WTC11 (cell line): ENCODE measurements around the gene PLD3. TPM values are rescaled to one million over a fixed set of nuclear protein-coding genes. Genes with fewer than 3 reads are reported as not detected.
A peak's percentile ranks its signal among the peaks of the same experiment; 100 is the strongest.

Source experiments
- ATAC-seq: fragments of 200-7000 bp; cut with Tn5 transposase; 2 replicates; pipeline ENCODE4 v1.10.0; 2021; ENCODE audit warnings: mild to moderate bottlenecking, moderate library complexity
- CTCF ChIA-PET: fragments of 300-600 bp; sonication (Branson Sonifier 250); formaldehyde crosslinking; loops from one replicate; lab custom pipeline; 2021; ENCODE audit warnings: antibody characterized with exemption; lab: Charles Lee
- POLR2A ChIA-PET: fragments of 350-600 bp; sonication (Branson Sonifier 250); formaldehyde crosslinking; loops from one replicate; lab custom pipeline; 2021; ENCODE audit warnings: antibody characterized with exemption; lab: Charles Lee
- DNase-seq: peaks from one replicate; pipeline ENCODE4 v3.0.0; 2021; ENCODE audit warnings: low spot score
- H3K27ac Mint-ChIP-seq: 2 replicates; pipeline ENCODE4 v1.8.0; 2021; ENCODE audit warnings: mixed read lengths
- H3K27me3 Mint-ChIP-seq: 2 replicates; pipeline ENCODE4 v1.8.0; 2021; ENCODE audit warnings: low read depth, mild to moderate bottlenecking, moderate library complexity, mixed read lengths
- H3K36me3 Mint-ChIP-seq: 2 replicates; pipeline ENCODE4 v1.8.0; 2021; ENCODE audit warnings: mixed read lengths
- H3K4me1 Mint-ChIP-seq: 2 replicates; pipeline ENCODE4 v1.8.0; 2022; ENCODE audit warnings: mixed read lengths
- H3K4me3 Mint-ChIP-seq: 2 replicates; pipeline ENCODE4 v1.8.0; 2021; ENCODE audit warnings: mild to moderate bottlenecking, moderate library complexity, mixed read lengths
- H3K9me3 Mint-ChIP-seq: 2 replicates; pipeline ENCODE4 v1.8.0; 2021; ENCODE audit warnings: mixed read lengths
- AFF4 ChIP-seq: sonication (generic); formaldehyde crosslinking; IDR thresholded peaks from 2 replicates; pipeline ENCODE4 v1.8.1; 2023; ENCODE audit warnings: mild to moderate bottlenecking, missing genetic modification reagents, borderline replicate concordance
- ATF1 ChIP-seq: sonication (generic); formaldehyde crosslinking; IDR thresholded peaks from 2 replicates; pipeline ENCODE4 v1.8.1; 2023; ENCODE audit warnings: mild to moderate bottlenecking, moderate library complexity, missing genetic modification reagents
- CBFB ChIP-seq: sonication (generic); formaldehyde crosslinking; IDR thresholded peaks from 2 replicates; pipeline ENCODE4 v1.8.1; 2022; ENCODE audit warnings: mild to moderate bottlenecking, low read depth, missing genetic modification reagents
- CREM ChIP-seq: sonication (generic); formaldehyde crosslinking; IDR thresholded peaks from 2 replicates; pipeline ENCODE4 v1.8.1; 2022; ENCODE audit warnings: mild to moderate bottlenecking, missing genetic modification reagents, moderate library complexity
- FOXP1 ChIP-seq: sonication (generic); formaldehyde crosslinking; IDR thresholded peaks from 2 replicates; pipeline ENCODE4 v1.8.0; 2022; ENCODE audit warnings: missing genetic modification reagents, mild to moderate bottlenecking, moderate library complexity, borderline replicate concordance
- GTF2I ChIP-seq: fragments of 250-450 bp; sonication (Bioruptor Pico); conservative IDR thresholded peaks from 2 replicates; pipeline ENCODE4 v1.4.0; 2021; ENCODE audit warnings: mild to moderate bottlenecking
- HMGXB4 ChIP-seq: sonication (generic); formaldehyde crosslinking; IDR thresholded peaks from 2 replicates; pipeline ENCODE4 v1.8.1; 2023; ENCODE audit warnings: mild to moderate bottlenecking, moderate library complexity, missing genetic modification reagents
- MLX ChIP-seq: sonication (generic); formaldehyde crosslinking; IDR thresholded peaks from 2 replicates; pipeline ENCODE4 v1.8.1; 2023; ENCODE audit warnings: mild to moderate bottlenecking, missing genetic modification reagents, moderate library complexity
- NFATC4 ChIP-seq: fragments of 250-450 bp; sonication (Bioruptor Pico); IDR thresholded peaks from 2 replicates; pipeline ENCODE4 v1.9.0; 2021; ENCODE audit warnings: mild to moderate bottlenecking
- PRDM15 ChIP-seq: sonication (generic); formaldehyde crosslinking; IDR thresholded peaks from 2 replicates; pipeline ENCODE4 v1.8.0; 2022; ENCODE audit warnings: missing genetic modification reagents
- PREB ChIP-seq: sonication (generic); formaldehyde crosslinking; IDR thresholded peaks from 2 replicates; pipeline ENCODE4 v1.8.1; 2022; ENCODE audit warnings: mild to moderate bottlenecking, missing genetic modification reagents, moderate library complexity, borderline replicate concordance
- SMAD4 ChIP-seq: sonication (generic); formaldehyde crosslinking; IDR thresholded peaks from 2 replicates; pipeline ENCODE4 v1.8.0; 2022; ENCODE audit warnings: mild to moderate bottlenecking, missing genetic modification reagents
- SOX15 ChIP-seq: fragments of 250-450 bp; sonication (Bioruptor Pico); IDR thresholded peaks from 2 replicates; pipeline ENCODE4 v1.9.0; 2021; ENCODE audit warnings: mild to moderate bottlenecking
- STAT6 ChIP-seq: sonication (generic); formaldehyde crosslinking; conservative IDR thresholded peaks from 2 replicates; pipeline ENCODE4 v1.8.1; 2023; ENCODE audit warnings: mild to moderate bottlenecking, low read depth, missing genetic modification reagents, moderate library complexity
- USF1 ChIP-seq: sonication (generic); formaldehyde crosslinking; IDR thresholded peaks from 2 replicates; pipeline ENCODE4 v1.8.0; 2022; ENCODE audit warnings: mild to moderate bottlenecking, missing genetic modification reagents
- ZNF138 ChIP-seq: sonication (generic); formaldehyde crosslinking; conservative IDR thresholded peaks from 2 replicates; pipeline ENCODE4 v1.8.1; 2022; ENCODE audit warnings: mild to moderate bottlenecking, moderate library complexity, missing genetic modification reagents
- ZNF219 ChIP-seq: sonication (generic); formaldehyde crosslinking; IDR thresholded peaks from 2 replicates; pipeline ENCODE4 v1.8.0; 2023; ENCODE audit warnings: missing genetic modification reagents, mild to moderate bottlenecking, borderline replicate concordance
- ZNF423 ChIP-seq: fragments of 250-450 bp; sonication (Bioruptor Pico); IDR thresholded peaks from 2 replicates; pipeline ENCODE4 v2.1.2; 2022; ENCODE audit warnings: mild to moderate bottlenecking, moderate library complexity
- total RNA-seq: library from RNA; stranded (reverse); gene quantifications from 3 replicates; pipeline ENCODE4 v1.2.3, GENCODE V29; 2021

Gene PLD3
- total RNA-seq, 1 experiment from 2014 or later: 190 TPM

GRCh38 chr19:40312533-40312932 is 36.0 kb upstream of the PLD3 start:
- DNase-seq (no peak), ATAC-seq (peak; percentile 66)
- H3K27me3 Mint-ChIP-seq: no peaks in the 10 kb centered on the region
- CTCF ChIA-PET: interaction anchor here (0.8 to 3.1 kb wide), 5 partner anchors 8 to 172 kb away, joined by 3 to 18 read pairs (median 3); partner anchors contain the start of genes C19orf47 and PLD3
- H3K27ac Mint-ChIP-seq: no peak overlapping the region
- H3K4me3 Mint-ChIP-seq: no peak overlapping the region
- POLR2A ChIA-PET: no interaction called here
- TF ChIP-seq USF1 (CRISPR knock-in tag) (no peak), SOX15 (CRISPR knock-in tag) (no peak), ATF1 (CRISPR knock-in tag) (no peak), NFATC4 (no peak), STAT6 (no peak), ZNF423 (no peak), ZNF219 (CRISPR knock-in tag) (no peak), FOXP1 (CRISPR knock-in tag) (no peak), SMAD4 (CRISPR knock-in tag) (no peak), PRDM15 (CRISPR knock-in tag) (no peak), PREB (CRISPR knock-in tag) (no peak), GTF2I (no peak), MLX (CRISPR knock-in tag) (no peak), CBFB (CRISPR knock-in tag) (no peak), AFF4 (no peak), HMGXB4 (CRISPR knock-in tag) (no peak), ZNF138 (CRISPR knock-in tag) (no peak), CREM (no peak)
- H3K36me3 Mint-ChIP-seq: no peaks in the 10 kb centered on the region
- H3K9me3 Mint-ChIP-seq: no peaks in the 10 kb centered on the region
- no peaks in the 10 kb centered on the region for H3K4me1 Mint-ChIP-seq
